WTC11 (cell line): Measurements from ENCODE around the gene FRS3. TPM values are rescaled to one million over a fixed set of nuclear protein-coding genes. Genes with fewer than 3 reads are reported as not detected.

ENCODE experiments used
- ATAC-seq: fragments of 200-7000 bp; cut with Tn5 transposase; 2 replicates; pipeline ENCODE4 v1.10.0; 2021; ENCODE audit warnings: mild to moderate bottlenecking, moderate library complexity
- CTCF ChIA-PET: fragments of 300-600 bp; sonication (Branson Sonifier 250); formaldehyde crosslinking; loops from one replicate; lab custom pipeline; 2021; ENCODE audit warnings: antibody characterized with exemption; lab: Charles Lee
- POLR2A ChIA-PET: fragments of 350-600 bp; sonication (Branson Sonifier 250); formaldehyde crosslinking; loops from one replicate; lab custom pipeline; 2021; ENCODE audit warnings: antibody characterized with exemption; lab: Charles Lee
- DNase-seq: peaks from one replicate; pipeline ENCODE4 v3.0.0; 2021; ENCODE audit warnings: low spot score
- H3K27ac Mint-ChIP-seq: 2 replicates; pipeline ENCODE4 v1.8.0; 2021; ENCODE audit warnings: mixed read lengths
- H3K27me3 Mint-ChIP-seq: 2 replicates; pipeline ENCODE4 v1.8.0; 2021; ENCODE audit warnings: low read depth, mild to moderate bottlenecking, moderate library complexity, mixed read lengths
- H3K36me3 Mint-ChIP-seq: 2 replicates; pipeline ENCODE4 v1.8.0; 2021; ENCODE audit warnings: mixed read lengths
- H3K4me1 Mint-ChIP-seq: 2 replicates; pipeline ENCODE4 v1.8.0; 2022; ENCODE audit warnings: mixed read lengths
- H3K4me3 Mint-ChIP-seq: 2 replicates; pipeline ENCODE4 v1.8.0; 2021; ENCODE audit warnings: mild to moderate bottlenecking, moderate library complexity, mixed read lengths
- H3K9me3 Mint-ChIP-seq: 2 replicates; pipeline ENCODE4 v1.8.0; 2021; ENCODE audit warnings: mixed read lengths
- ATF2 ChIP-seq: sonication (generic); formaldehyde crosslinking; IDR thresholded peaks from 2 replicates; pipeline ENCODE4 v1.8.1; 2022; ENCODE audit warnings: low read depth, missing genetic modification reagents, borderline replicate concordance
- E2F4 ChIP-seq: sonication (generic); formaldehyde crosslinking; IDR thresholded peaks from 2 replicates; pipeline ENCODE4 v1.8.1; 2022; ENCODE audit warnings: low read depth, mild to moderate bottlenecking, moderate library complexity, missing genetic modification reagents, borderline replicate concordance
- ELF4 ChIP-seq: sonication (generic); formaldehyde crosslinking; IDR thresholded peaks from 2 replicates; pipeline ENCODE4 v1.8.1; 2022; ENCODE audit warnings: low read depth, mild to moderate bottlenecking, moderate library complexity, missing genetic modification reagents
- ERG ChIP-seq: fragments of 250-450 bp; sonication (Bioruptor Pico); IDR thresholded peaks from 2 replicates; pipeline ENCODE4 v1.8.0; 2021; ENCODE audit warnings: mild to moderate bottlenecking
- FOXK1 ChIP-seq: sonication (generic); formaldehyde crosslinking; IDR thresholded peaks from 2 replicates; pipeline ENCODE4 v1.8.0; 2022; ENCODE audit warnings: mild to moderate bottlenecking, moderate library complexity, missing genetic modification reagents
- GRHL2 ChIP-seq: fragments of 250-450 bp; sonication (Bioruptor Pico); IDR thresholded peaks from 2 replicates; pipeline ENCODE4 v1.8.0; 2022; ENCODE audit warnings: mild to moderate bottlenecking, moderate library complexity; ENCODE audit not compliant: insufficient replicate concordance, severe bottlenecking
- GTF2I ChIP-seq: fragments of 250-450 bp; sonication (Bioruptor Pico); conservative IDR thresholded peaks from 2 replicates; pipeline ENCODE4 v1.4.0; 2021; ENCODE audit warnings: mild to moderate bottlenecking
- JUN ChIP-seq: sonication (generic); formaldehyde crosslinking; IDR thresholded peaks from 2 replicates; pipeline ENCODE4 v1.8.0; 2023; ENCODE audit warnings: mild to moderate bottlenecking, missing genetic modification reagents
- MXD4 ChIP-seq: fragments of 250-450 bp; sonication (Bioruptor Pico); IDR thresholded peaks from 2 replicates; pipeline ENCODE4 v1.8.0; 2021; ENCODE audit warnings: mild to moderate bottlenecking, moderate library complexity, borderline replicate concordance
- NFE2L1 ChIP-seq: sonication (generic); formaldehyde crosslinking; IDR thresholded peaks from 2 replicates; pipeline ENCODE4 v1.8.1; 2023; ENCODE audit warnings: missing genetic modification reagents
- NR3C1 ChIP-seq: sonication (generic); formaldehyde crosslinking; conservative IDR thresholded peaks from 2 replicates; pipeline ENCODE4 v1.8.1; 2023; ENCODE audit warnings: low read depth, mild to moderate bottlenecking, missing genetic modification reagents
- OVOL2 ChIP-seq: fragments of 250-450 bp; sonication (Bioruptor Pico); IDR thresholded peaks from 2 replicates; pipeline ENCODE4 v1.9.0; 2021; ENCODE audit warnings: mild to moderate bottlenecking, borderline replicate concordance
- PRDM15 ChIP-seq: sonication (generic); formaldehyde crosslinking; IDR thresholded peaks from 2 replicates; pipeline ENCODE4 v1.8.0; 2022; ENCODE audit warnings: missing genetic modification reagents
- SMAD3 ChIP-seq: sonication (generic); formaldehyde crosslinking; IDR thresholded peaks from 2 replicates; pipeline ENCODE4 v1.8.0; 2022; ENCODE audit warnings: missing genetic modification reagents, mild to moderate bottlenecking, borderline replicate concordance
- TP53 ChIP-seq: sonication (generic); formaldehyde crosslinking; IDR thresholded peaks from 2 replicates; pipeline ENCODE4 v1.8.1; 2023; ENCODE audit warnings: mild to moderate bottlenecking, missing genetic modification reagents
- ZMAT4 ChIP-seq: fragments of 250-450 bp; sonication (Bioruptor Pico); IDR thresholded peaks from 2 replicates; pipeline ENCODE4 v1.9.0; 2021; ENCODE audit warnings: mild to moderate bottlenecking
- ZNF121 ChIP-seq: sonication (generic); formaldehyde crosslinking; IDR thresholded peaks from 2 replicates; pipeline ENCODE4 v1.8.0; 2023; ENCODE audit warnings: missing genetic modification reagents
- ZNF232 ChIP-seq: sonication (generic); formaldehyde crosslinking; IDR thresholded peaks from 2 replicates; pipeline ENCODE4 v1.8.0; 2022; ENCODE audit warnings: mild to moderate bottlenecking, missing genetic modification reagents
- ZNF263 ChIP-seq: sonication (generic); formaldehyde crosslinking; IDR thresholded peaks from 2 replicates; pipeline ENCODE4 v1.8.1; 2022; ENCODE audit warnings: low read depth, mild to moderate bottlenecking, moderate library complexity, missing genetic modification reagents
- ZNF396 ChIP-seq: fragments of 250-450 bp; sonication (Bioruptor Pico); IDR thresholded peaks from 2 replicates; pipeline ENCODE4 v1.8.0; 2021; ENCODE audit warnings: mild to moderate bottlenecking, moderate library complexity, borderline replicate concordance
- ZNF423 ChIP-seq: fragments of 250-450 bp; sonication (Bioruptor Pico); IDR thresholded peaks from 2 replicates; pipeline ENCODE4 v2.1.2; 2022; ENCODE audit warnings: mild to moderate bottlenecking, moderate library complexity
- ZSCAN18 ChIP-seq: fragments of 250-450 bp; sonication (Bioruptor Pico); IDR thresholded peaks from 2 replicates; pipeline ENCODE4 v2.1.2; 2022; ENCODE audit warnings: mild to moderate bottlenecking, moderate library complexity
- total RNA-seq: library from RNA; stranded (reverse); gene quantifications from 3 replicates; pipeline ENCODE4 v1.2.3, GENCODE V29; 2021

The FRS3 gene
- total RNA-seq, 1 experiment from 2014 or later, result 7.8 TPM

GRCh38 chr6:41759106-41759904 lies 20.4 kb downstream of the FRS3 start:
- H3K27me3 Mint-ChIP-seq, result no peaks in the 10 kb centered on the region; the same call in 1 of the 2 replicates
- no peaks in the 10 kb centered on the region for H3K9me3 Mint-ChIP-seq
- ChIA-PET POLR2A (no interaction called here), CTCF (interaction anchor here (0.5 kb wide), 1 partner anchor 93 kb away, joined by 3 read pairs; no protein-coding TSS in a partner anchor)
- H3K36me3 Mint-ChIP-seq, result no peaks in the 10 kb centered on the region
- DNase-seq, result no peak
- H3K4me1 Mint-ChIP-seq, result peaks cover 6% of the 10 kb centered on the region
- TF ChIP-seq OVOL2 (CRISPR knock-in tag), result no peak
- no peak for TF ChIP-seq ZSCAN18
- TF ChIP-seq NR3C1 (CRISPR knock-in tag), result no peak
- TF ChIP-seq FOXK1 (CRISPR knock-in tag), result no peak
- no peak overlapping the region for H3K4me3 Mint-ChIP-seq
- no peak overlapping the region for H3K27ac Mint-ChIP-seq
- no peak for ATAC-seq

- Mint-ChIP-seq H3K36me3 (no peaks in the 10 kb centered on the region), H3K9me3 (no peaks in the 10 kb centered on the region), H3K4me3 (no peak overlapping the region), H3K4me1 (peaks cover 6% of the 10 kb centered on the region), H3K27ac (no peak overlapping the region), H3K27me3 (no peaks in the 10 kb centered on the region; the same call in 1 of the 2 replicates)
- ATAC-seq, result no peak
- ChIA-PET CTCF (interaction anchor here (0.5 kb wide), 1 partner anchor 93 kb away, joined by 3 read pairs; no protein-coding TSS in a partner anchor), POLR2A (no interaction called here)
- DNase-seq, result no peak
- TF ChIP-seq E2F4 (CRISPR knock-in tag) (no peak), PRDM15 (CRISPR knock-in tag) (no peak), ZNF263 (CRISPR knock-in tag) (no peak), GRHL2 (no peak), ELF4 (CRISPR knock-in tag) (no peak), ATF2 (no peak), ERG (CRISPR knock-in tag) (no peak), ZNF232 (no peak), ZNF396 (no peak), NFE2L1 (CRISPR knock-in tag) (no peak), ZNF423 (no peak), JUN (no peak), SMAD3 (no peak), MXD4 (CRISPR knock-in tag) (no peak), GTF2I (CRISPR knock-in tag) (no peak), ZNF121 (CRISPR knock-in tag) (no peak), TP53 (CRISPR knock-in tag) (no peak), ZMAT4 (no peak)
Measured at GRCh38 chr6:41758641-41759035, 21.1 kb downstream of the FRS3 start.
